ENCODE data around the gene SMG7.

SMG7 gene

DNA sequence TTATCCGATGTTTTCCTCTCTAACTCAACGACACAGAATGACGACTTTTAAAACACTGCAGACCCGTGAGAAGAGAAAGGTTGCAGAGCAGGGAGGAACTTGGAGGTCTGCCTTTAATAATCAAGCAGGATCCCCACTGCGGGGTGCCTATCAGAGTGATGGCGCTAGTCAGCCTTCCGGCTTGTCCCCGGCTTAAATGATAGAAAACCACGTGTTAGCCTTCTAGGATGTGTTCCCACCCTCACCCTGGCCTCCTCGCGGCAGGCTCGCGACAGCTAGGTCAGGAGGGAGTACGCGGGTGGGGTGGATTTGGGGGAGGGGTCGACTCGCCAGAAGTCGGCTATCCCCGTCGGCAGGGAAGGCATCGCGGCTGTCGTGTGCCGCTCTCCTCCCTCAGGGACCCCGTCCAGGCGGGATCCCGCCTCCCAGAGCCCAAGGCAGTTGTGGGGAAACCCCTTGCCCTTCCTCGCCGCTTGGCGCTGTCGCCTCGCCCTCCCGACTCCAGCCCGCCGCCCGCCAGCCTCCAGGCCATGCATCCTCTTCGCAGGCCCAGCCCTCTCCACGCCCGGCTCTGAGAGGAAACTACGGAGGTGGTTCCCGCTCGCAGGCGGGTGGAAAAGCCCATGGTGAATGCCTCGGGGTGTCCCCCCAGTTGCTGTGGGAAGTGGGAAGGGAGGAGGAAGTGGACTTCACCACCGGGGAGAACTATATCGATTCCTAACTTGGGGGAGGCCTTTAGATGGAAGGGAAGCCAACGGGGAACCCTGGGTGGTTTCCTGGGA lies 1.1 kb upstream of the SMG7 start:
- FAIRE-seq, result no peak

DNA sequence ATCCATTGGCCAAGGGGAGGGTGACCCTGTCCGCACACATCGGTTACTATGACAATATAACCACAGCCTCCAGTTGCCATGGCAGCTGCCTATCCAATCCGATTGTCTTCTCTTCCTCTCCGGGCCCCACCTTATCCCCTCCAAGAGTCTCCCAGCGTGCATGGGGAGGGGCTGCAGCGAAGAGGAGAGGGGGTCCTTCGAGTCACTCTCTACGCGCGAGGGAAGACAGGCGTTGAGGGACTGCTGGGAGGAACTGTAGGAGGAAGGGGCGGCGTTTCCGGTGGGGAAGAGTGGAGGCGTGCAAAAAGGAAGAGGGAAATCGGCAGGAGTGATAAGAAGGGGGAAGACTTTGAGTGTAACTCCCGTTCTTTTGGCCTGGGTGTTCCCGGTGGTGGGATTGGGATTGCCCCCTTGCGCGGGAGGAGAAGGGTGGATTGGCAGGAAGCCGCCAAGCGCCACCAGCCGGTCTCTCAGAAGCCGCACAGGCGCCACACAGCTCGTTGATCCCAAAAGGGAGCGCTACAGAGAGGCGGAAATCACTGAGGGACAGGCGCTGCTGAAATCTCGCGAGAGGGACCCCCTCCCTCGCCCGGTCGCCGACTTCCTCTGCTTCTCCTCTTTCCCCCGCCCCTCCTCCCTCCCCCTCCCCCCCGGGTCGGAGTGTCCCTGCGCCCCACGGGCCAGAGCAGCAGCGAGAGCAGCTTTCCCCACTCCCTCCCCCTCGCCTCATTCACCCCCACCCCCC lies 384 bp upstream of the SMG7 start:
- FAIRE-seq, result no peak

DNA sequence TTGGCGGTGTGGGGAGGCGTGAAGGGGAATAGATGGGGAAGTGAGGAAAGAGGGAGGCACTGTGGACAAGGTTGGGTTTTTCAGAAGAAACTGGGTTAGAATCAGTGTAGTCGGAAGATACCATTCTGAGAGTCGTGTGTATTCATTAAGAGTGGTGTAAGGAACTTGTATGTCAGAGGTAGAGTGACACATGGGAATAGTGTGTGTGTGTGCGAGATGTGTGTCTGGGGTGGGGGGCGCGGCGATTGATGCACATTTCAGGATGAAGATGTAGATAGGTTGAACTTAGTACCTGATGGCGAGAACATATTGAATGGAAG lies 878 bp downstream of the SMG7 start:
- no peak for FAIRE-seq

DNA sequence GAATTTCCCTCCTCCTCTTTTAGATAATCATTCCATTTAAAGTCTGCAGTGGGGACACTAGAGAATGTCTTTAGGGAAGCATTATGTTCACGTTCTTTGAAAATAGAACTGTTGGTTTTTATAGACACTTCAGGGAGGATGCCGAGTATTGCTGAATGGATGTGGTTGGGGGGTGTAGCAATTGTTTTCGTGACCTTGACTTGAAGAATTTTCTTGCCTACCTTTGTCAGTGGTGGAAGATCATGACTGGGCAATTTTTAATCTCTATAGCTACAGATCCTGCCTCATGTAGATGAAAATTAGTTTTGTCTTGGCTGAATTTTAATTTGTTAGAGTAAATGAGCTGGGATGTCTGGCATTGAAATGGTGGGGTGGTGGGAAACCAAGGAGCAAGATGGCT lies 3.8 kb downstream of the SMG7 start:
- no peak for FAIRE-seq

DNA sequence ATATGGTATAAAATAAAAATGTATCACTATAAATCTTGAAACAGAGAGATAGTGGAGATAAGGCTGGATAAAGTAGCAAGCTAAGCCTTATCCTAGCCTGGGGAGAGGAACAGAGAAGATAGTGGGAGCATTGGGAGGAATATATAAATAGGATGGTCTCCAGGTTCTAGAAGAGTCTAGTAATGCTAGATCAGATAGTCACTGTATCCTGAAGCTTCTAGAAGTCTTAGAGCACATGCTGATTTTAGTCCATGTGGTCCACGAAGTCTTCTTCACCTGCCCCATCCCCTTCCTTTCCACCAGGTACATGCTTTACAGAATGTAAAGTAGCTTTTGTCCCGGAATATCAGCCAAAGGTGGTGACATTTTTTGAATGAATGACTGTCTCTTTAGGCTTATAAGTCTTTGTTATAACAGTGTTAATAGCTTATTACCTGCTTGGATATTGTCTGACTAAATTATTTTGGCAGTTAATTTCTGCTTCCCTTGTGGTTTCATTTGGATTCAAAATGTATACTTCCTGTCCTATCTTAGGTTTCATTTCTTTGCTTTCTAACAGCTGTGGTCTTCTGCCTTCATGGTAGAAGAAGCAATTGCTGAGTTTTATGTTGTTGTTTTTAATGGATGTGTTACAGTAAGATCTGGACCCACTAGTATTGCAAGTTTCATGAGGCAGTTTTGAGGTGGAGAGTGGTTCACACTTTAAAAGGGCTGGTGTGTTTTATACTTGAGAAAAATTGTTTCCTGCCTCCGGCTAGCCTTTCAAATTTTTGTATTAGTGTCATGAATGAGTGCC lies 5.9 kb downstream of the SMG7 start:
- FAIRE-seq, result no peak

DNA sequence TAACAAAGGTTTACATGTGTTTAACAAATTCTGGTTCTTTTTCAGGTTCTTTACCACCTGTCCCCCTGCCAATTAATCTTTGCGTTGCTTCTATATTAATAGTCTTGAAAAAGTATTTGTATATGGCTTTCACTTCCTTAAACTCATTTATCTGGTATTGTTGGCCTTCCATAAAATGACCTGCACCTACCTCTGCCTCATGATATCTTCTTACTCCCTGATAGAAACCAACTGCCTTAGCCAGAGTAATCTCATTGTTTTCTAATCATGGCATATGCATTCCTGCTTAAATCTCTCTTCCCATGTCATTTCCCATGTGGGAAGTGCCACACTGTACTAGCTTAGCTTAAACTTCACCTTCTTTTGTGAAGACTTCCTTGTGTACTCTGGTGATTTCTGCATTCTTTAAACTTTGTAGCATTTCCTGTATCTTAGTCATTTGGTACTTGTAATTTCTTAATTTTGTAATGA lies 8.7 kb downstream of the SMG7 start:
- FAIRE-seq, result no peak

DNA sequence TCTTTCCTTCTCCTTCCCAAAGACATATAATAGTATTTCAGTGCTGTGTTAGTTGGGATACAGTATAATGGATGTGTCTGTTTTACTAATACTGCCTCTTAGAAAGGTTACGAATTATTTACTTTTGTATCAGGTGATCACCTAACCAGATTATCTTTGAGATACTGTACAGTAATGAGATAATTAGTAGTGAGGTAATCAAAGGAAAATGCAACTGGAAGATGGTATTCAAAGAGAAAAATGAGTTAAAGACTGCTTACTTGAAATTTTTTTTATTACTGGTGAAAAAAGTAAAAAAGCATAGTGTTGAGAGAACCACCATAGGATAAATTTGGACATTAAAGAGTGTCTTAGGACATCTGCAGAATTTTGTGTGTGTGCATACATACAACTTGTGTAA lies 10.9 kb downstream of the SMG7 start:
- no peak for FAIRE-seq

DNA sequence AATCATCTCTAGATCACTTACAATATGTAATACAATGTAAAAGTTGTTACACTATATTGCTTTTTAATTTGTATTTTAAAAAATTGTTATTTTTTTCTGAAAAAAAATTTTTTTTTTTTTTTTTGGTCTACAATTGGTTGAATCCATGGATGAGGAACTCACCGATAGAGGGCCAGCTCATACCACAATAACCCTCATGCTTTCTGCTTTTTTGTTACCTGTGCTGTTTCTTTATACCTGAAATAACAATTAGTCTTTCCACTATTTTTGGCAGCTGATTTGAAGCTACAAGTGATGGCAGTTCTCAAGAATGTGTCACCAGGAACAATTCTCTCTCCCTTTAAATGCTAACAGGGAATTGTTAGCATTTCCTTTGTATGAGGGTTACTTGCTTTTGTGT lies 12.0 kb downstream of the SMG7 start:
- FAIRE-seq, result no peak

DNA sequence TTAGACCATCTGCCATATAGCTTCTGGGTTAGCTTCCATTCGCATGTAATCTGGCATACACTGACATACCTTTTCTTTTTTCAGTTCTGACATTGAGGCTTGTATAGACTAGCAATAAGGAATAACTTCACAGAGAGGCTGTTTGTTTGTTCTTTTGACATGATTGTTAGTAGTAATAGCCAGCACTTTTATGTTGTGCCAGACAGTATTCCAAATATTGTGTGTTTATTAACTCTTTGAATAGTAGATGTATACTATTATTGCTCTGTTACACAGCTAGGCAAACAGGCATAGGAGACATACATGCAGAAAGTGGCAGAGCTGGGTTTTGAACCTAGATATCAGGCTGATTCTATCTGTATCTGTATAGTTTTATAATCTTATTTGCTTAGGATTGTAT lies 12.6 kb downstream of the SMG7 start:
- no peak for FAIRE-seq

DNA sequence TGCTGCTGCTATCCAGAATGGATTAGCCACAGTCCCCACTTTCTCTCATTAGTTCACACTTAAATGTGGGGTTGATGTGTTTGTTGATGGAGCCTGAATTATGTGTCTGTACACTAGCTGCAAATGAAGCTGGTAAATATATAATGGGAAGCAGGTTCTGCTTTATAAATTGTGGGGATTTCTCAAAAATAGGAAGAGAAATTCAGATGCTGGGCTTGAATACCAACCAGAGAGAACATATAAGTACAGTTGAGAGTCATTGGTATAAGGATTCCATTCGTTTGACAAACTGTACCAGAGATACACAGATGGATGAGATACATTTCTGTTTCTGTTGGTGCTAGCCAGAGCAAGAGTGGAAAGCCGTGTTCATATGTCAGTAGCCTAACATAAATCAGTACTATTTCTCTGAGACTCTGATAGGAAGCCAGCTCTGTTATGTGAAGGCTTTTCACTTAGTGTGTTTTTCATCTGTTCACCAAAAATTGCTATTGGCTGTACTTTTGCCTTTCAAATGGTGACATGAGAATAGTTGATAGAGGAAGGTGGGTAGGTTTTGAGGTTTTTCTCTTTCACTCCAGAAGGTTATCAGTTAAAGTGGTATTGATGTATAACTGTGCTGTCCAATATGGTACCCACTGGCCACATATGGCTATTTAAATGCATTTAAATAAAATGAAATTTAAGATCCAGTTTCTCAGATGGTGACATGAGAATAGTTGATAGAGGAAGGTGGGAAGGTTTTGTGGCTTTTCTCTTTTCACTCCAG lies 15.6 kb downstream of the SMG7 start:
- FAIRE-seq, result no peak

DNA sequence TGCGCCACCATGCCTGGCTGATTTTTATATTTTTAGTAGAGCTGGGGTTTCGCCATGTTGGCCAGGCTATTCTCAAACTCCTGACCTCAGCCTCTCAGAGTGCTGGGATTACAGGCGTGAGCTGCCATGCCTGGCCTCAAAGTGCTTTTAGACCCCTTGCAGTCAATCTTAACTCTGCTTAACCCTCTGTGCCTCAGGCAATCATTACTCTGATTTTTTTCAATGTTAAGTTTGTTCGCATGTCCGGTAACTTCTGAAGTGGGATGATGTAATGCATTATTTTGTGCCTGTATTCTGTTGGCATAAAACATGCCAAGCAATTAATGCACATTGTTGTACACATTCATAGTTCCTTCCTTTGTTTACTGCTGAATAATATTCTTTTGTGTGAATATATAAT lies 18.6 kb downstream of the SMG7 start:
- no peak for FAIRE-seq

DNA sequence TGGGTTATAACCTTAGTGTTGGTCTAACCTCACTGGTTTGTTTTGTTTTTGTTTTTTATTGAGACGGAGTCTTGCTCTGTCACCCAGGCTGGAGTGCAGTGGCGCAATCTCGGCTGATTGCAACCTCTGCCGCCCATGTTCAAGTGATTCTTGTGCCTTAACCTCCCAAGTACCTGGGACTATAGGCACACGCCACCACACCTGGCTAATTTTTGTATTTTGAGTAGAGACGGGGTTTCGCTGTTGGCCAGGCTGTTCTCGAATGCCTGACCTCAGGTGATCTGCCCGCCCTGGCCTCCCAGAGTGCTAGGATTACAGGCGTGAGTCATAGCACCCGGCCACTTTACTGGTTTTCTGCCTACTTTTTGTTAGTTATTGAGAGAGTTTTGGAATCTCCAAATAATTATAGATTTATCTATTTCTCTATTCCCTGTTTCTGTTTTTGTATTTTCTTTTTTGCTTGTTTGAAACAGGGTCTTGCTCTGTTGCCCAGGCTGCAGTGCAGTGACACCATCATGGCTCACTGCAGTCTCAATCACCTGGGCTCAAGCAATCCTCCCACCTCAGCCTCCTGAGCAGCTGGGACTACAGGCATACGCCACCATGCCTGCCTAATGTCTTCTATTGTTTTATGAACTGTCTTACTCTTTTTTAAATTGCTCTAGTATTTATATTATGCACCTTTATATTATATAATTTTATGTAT lies 21.4 kb downstream of the SMG7 start:
- no peak for FAIRE-seq

DNA sequence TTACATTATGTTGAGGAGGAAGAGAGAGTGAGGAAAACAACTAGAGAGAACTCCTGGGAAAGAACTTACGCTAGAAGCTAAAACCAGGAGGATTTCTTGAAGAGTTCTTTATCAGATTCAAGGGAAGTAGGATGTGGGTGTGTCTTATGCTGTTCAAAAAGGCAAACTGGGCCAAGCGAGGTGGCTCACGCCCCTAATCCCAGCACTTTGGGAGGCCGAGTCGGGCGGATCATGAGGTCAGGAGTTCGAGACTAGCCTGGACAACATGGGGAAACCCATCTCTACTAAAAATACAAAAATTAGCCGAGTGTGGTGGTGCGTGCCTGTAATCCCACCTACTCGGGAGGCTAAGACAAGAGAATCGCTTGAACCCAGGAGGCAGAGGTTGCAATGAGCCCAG lies 23.1 kb downstream of the SMG7 start:
- no peak for FAIRE-seq

DNA sequence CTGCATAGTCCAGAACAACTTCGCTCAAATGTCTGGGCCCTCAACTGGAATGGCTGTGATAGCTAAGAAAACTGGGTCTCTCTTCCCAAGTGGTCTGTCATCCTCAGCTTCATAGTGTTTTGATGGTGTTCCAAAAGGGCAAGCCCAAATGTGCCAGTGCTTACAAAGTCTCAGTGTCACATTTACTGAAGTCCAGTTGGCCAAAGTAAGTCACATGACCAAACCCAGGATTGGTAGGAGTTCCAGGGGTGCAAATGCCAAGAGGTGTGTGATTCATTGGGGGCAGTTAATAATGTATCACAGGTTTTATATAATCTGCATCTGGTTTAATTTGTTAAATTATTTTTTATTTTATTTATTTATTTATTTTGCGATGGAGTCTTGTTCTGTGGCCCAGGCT lies 24.9 kb downstream of the SMG7 start:
- FAIRE-seq, result no peak

DNA sequence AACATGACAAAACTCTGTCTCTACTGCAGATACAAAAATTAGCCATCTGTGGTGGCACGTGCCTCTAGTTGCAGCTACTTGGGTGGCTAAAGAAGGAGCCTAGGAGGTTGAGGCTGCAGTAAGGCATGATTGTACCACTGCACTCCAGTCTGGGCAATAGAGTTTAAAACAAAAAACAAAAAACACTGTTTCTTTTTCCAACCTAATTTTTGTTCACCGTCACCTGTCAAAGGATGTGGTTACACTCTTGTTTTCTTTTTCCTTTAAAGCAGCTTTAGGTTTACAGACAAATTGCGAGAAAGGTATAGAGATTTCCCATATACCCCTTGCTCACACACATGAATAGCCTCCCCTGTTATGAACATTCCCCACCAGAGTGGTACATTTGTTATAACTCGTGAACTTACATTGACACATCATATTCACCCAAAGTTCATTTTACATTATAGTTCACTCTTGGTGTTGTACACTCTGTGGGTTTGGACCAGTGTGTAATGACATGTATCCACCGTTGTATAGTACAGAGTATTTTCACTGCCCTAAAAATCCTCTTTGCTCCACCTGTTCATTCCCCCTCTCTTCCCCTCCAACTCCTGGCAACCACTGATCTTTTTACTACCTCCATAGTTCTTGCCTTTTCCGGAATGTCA lies 26.2 kb downstream of the SMG7 start:
- no peak for FAIRE-seq

DNA sequence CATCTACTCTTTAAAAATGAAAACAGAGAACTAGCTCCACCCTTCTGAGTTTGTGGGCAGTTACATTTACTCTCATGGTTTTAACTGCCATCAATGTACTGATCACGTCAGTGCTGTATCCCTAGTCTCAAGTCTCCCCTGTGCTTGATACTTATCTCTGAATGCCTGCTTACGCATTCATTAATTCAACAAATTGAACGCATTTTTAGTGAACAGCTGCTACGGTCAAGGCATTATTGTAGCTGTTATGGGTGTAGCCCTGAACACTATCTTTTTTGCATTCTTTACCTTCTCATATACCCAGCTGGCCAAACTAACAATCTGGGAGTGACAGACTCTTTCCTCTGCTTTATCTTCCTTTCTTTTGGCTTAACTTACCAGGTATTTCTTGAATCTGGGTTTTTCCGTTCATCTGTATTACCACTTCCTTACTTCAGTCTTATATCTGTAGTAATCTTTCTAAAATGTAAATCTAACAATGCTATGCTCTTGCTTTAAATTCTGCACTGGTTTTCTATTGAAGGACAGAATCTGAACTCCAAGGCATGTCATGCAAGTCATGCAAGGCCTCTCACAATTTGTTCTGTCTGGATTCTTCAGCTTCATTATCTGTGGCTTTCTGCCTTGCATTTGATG lies 33.3 kb downstream of the SMG7 start:
- FAIRE-seq, result no peak

DNA sequence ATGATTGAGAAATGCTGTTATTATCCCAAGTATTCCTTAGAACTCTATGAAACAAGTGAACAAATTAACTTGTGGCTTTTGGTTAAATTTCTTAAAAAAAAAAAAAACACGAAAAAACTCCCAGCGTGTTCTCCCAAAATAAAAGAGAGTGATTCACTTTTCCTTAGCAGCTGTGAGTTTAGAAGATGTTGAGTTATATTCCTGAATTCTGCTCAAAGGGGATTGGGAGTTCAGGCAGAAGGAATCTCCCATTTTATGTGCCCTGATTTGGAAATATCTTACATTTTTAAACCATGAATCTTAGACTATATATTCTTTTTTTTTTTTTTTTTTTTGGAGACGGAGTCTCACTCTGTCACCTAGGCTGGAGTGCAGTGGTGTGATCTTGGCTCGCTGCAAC lies 34.3 kb downstream of the SMG7 start:
- FAIRE-seq, result no peak

DNA sequence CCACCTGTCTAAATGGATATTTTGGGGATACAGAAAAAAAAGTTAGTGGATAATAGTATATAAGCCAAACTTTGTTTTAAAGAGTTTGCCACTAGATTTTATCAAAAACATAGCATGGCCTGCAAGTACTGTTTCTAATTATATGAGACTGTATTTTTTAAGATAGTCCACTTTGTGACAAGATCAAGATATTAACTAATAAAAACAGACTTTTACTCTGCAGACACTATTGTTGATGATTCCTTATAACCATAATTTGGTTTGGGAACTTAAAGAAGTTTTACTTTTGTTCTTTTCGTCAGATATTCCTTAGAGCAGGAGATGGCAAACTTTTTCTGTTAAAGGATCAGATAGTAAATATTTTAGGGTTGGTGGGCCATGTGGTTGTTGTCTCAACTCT lies 36.4 kb downstream of the SMG7 start:
- no peak for FAIRE-seq

DNA sequence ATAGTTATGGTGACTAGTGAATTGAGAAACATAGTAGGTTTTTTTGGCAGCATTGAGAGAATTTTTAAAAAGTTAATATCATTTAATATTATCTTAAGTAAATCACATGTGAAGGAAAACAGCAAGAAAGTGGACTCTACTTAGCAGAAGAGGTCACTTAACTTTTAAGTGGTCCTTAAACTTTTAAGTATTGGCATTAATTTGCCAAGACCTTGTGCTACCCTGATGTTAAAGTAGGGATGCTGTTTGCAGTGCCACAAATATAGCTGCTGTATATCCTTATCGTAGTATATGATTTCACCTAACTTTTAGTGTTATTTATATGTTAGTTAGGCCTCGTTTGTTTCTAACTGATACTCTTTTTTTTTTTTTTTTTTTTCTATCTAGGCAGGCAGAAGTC lies 40.2 kb downstream of the SMG7 start:
- FAIRE-seq, result no peak

DNA sequence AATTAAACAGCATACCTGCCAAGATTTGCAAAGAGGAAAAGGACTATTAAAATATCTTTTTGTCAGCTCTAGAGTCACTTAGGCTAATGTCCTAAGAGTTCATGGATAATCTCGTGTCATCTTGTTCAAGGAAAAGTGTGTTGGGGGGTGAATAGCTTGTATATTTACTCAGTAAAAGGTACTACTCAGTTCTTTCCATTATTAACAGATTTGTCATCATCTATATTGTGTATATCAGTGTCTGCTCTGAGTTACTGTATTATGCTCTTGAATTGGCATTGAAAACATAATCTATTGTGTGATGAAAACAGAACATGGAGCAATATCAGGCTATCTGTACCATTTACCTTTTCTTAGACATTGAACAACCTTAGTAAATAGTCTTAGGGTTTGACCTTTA lies 41.9 kb downstream of the SMG7 start:
- FAIRE-seq, result no peak

DNA sequence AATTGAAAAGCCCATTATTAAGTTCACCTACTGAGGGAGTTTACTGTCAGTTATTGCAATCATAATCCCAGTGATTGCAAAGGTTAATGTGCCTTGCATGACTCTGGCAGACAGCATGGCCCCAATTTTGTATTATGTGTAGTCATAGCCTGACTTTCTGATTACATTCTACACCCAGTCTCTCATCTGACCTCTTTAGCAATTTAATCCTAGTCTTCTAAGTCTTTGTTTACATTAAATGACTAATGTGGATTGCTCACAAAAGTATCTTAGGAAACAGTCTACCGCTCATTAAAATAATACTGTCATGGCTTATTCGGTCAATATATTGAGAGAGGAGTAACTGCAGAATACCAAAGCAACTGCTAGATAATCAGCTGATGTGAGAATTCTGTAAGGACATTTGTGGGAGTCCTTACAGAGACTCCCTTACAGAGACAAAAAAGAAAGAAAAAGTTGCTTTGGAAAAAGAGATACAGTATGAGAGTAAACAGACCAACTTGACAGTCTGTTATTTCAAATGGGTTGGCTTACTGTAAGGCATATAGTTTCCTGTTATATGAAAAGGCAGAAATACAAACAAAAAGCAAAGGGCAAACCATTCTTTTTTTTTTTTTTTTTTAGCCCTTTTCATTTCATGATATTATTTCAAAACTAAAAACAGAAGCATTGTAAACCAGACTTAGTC lies 42.8 kb downstream of the SMG7 start:
- no peak for FAIRE-seq
